ENCODE data around the gene C5AR2. TPM values are rescaled to one million over a fixed set of nuclear protein-coding genes. Genes with fewer than 3 reads are reported as not detected.
A peak's percentile ranks its signal among the peaks of the same experiment; 100 is the strongest.
"Not testable (repeated sequence)": the region's sequence is repeated elsewhere in the genome, so short reads cannot be mapped to it uniquely, and the experiment has no call there.

C5AR2 gene
- total RNA-seq, 1 experiment from 2014 or later: not detected

DNA sequence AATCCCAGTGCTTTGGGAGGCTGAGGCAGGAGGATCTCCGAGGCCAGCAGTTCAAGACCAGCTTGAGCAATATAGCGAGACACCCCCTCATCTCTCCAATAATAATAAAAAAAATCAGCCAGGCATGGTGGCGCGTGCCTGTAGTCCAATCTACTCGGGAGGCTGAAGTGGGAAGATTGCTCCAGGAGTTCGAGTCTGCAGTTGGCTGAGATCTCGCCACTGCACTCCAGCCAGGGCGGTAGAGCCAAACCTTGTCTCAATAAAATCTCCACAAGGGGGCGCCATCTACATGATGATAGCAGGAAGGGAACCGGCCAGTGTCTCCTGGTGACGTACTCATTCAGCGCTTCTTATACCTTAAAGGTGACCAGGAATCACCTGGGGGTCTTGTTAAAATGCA, 35.9 kb upstream of the C5AR2 start:
- H3K27ac ChIP-seq (ENCODE audit: insufficient read length, low read depth, low read length): no peak overlapping the region
- H2AFZ ChIP-seq (ENCODE audit: low read length): no peak overlapping the region
- no peak overlapping the region for H3K14ac ChIP-seq (ENCODE audit: insufficient read depth, low read length)
- H2BK120ac ChIP-seq (ENCODE audit: low read depth, low read length, poor library complexity, severe bottlenecking): no peak overlapping the region
- no peak overlapping the region for H3K56ac ChIP-seq (ENCODE audit: insufficient read length, low read depth, low read length)
- no peak overlapping the region for H2BK20ac ChIP-seq (ENCODE audit: low read depth, low read length, poor library complexity, severe bottlenecking)
- H3K9ac ChIP-seq (ENCODE audit: extremely low read depth, insufficient read length, low read length): no peak overlapping the region
- no CpG with 5 or more reads among the region's 12 CpGs for WGBS (ENCODE audit: extremely low coverage, insufficient read length, low lambda C conversion rate)
- Mint-ChIP-seq H3K27me3 (ENCODE audit: low read depth) (no peaks in the 10 kb centered on the region), H3K27ac (no peak overlapping the region), H3K4me3 (no peak overlapping the region), H3K9me3 (no peaks in the 10 kb centered on the region), H3K4me1 (peaks cover 0 to 6% of the 10 kb centered on the region in 2 experiments; a peak in 2 of 4 replicates), H3K36me3 (ENCODE audit: insufficient read depth in 1 of 3, low read depth in 3 of 3) (no peaks in the 10 kb centered on the region)
- H3K27me3 ChIP-seq (ENCODE audit: insufficient read depth, low read length): no peaks in the 10 kb centered on the region
- H4K20me1 ChIP-seq (ENCODE audit: control insufficient read depth, insufficient read depth, insufficient read length): no peaks in the 10 kb centered on the region
- no peaks in the 10 kb centered on the region for H3K23me2 ChIP-seq (ENCODE audit: insufficient read length, low read depth, low read length, poor library complexity, severe bottlenecking)
- no peaks in the 10 kb centered on the region for H3K79me1 ChIP-seq (ENCODE audit: insufficient read depth, low read depth, low read length, poor library complexity, severe bottlenecking)
- H3K23ac ChIP-seq (ENCODE audit: insufficient read length, low read depth, low read length): no peak overlapping the region
- no peak overlapping the region for H4K8ac ChIP-seq (replicated peaks; ENCODE audit: insufficient read length, low read depth, low read length)
- no peak overlapping the region for H2BK15ac ChIP-seq (ENCODE audit: low read depth, low read length)
- no peak overlapping the region for H3K18ac ChIP-seq (ENCODE audit: insufficient read length, low read depth, low read length)
- no peak overlapping the region for H3K4me2 ChIP-seq (ENCODE audit: insufficient read depth, insufficient read length, low read length)
- no peak overlapping the region for H2BK5ac ChIP-seq (ENCODE audit: insufficient read length, low read length)
- H3T11ph ChIP-seq (ENCODE audit: low read length): no peak overlapping the region
- no peak overlapping the region for H3K4ac ChIP-seq (ENCODE audit: low read depth, low read length)
- peak; percentile 91 for TF ChIP-seq CTCF (conservative IDR thresholded peaks at IDR 0.05)
- peak; percentile 91 for DNase-seq
- no peaks in the 10 kb centered on the region for H3K79me2 ChIP-seq (ENCODE audit: insufficient read depth, low read length)
- no peak overlapping the region for H2AK5ac ChIP-seq (ENCODE audit: insufficient read length, low read length)
- H2BK12ac ChIP-seq (ENCODE audit: insufficient read length, low read depth, low read length): no peak overlapping the region
- H4K5ac ChIP-seq (ENCODE audit: insufficient read length, low read depth, low read length): no peak overlapping the region
- H3K4me1 ChIP-seq (ENCODE audit: insufficient read depth, low read length): no peaks in the 10 kb centered on the region
- H3K9me3 ChIP-seq (ENCODE audit: control insufficient read depth, low read depth, low read length): no peaks in the 10 kb centered on the region
- no peak overlapping the region for H4K91ac ChIP-seq (ENCODE audit: insufficient read length, low read depth, low read length)

- H3K27me3 Mint-ChIP-seq (ENCODE audit: low read depth); H2AFZ ChIP-seq (ENCODE audit: low read length); H3K9ac ChIP-seq (ENCODE audit: extremely low read depth, insufficient read length, low read length); H3K79me2 ChIP-seq (ENCODE audit: insufficient read depth, low read length); H4K8ac ChIP-seq (replicated peaks; ENCODE audit: insufficient read length, low read depth, low read length); H3K4me2 ChIP-seq (ENCODE audit: insufficient read depth, insufficient read length, low read length); H3K9me3 ChIP-seq (ENCODE audit: control insufficient read depth, low read depth, low read length); H2BK15ac ChIP-seq (ENCODE audit: low read depth, low read length); H3K79me1 ChIP-seq (ENCODE audit: insufficient read depth, low read depth, low read length, poor library complexity, severe bottlenecking); H3K4me3 Mint-ChIP-seq; H3K4me1 ChIP-seq (ENCODE audit: insufficient read depth, low read length); H2BK12ac ChIP-seq (ENCODE audit: insufficient read length, low read depth, low read length); H3K14ac ChIP-seq (ENCODE audit: insufficient read depth, low read length); H3K36me3 Mint-ChIP-seq (ENCODE audit: insufficient read depth in 1 of 3, low read depth in 3 of 3); H2BK5ac ChIP-seq (ENCODE audit: insufficient read length, low read length); H3K23me2 ChIP-seq (ENCODE audit: insufficient read length, low read depth, low read length, poor library complexity, severe bottlenecking); H2AK5ac ChIP-seq (ENCODE audit: insufficient read length, low read length); H4K91ac ChIP-seq (ENCODE audit: insufficient read length, low read depth, low read length); H3K18ac ChIP-seq (ENCODE audit: insufficient read length, low read depth, low read length); H2BK20ac ChIP-seq (ENCODE audit: low read depth, low read length, poor library complexity, severe bottlenecking); H2BK120ac ChIP-seq (ENCODE audit: low read depth, low read length, poor library complexity, severe bottlenecking); H3K23ac ChIP-seq (ENCODE audit: insufficient read length, low read depth, low read length); H3K4ac ChIP-seq (ENCODE audit: low read depth, low read length); H3T11ph ChIP-seq (ENCODE audit: low read length); H4K20me1 ChIP-seq (ENCODE audit: control insufficient read depth, insufficient read depth, insufficient read length); H3K27ac Mint-ChIP-seq; H3K56ac ChIP-seq (ENCODE audit: insufficient read length, low read depth, low read length); H4K5ac ChIP-seq (ENCODE audit: insufficient read length, low read depth, low read length); H3K9me3 Mint-ChIP-seq; H3K27ac ChIP-seq (ENCODE audit: insufficient read length, low read depth, low read length); DNase-seq; H3K27me3 ChIP-seq (ENCODE audit: insufficient read depth, low read length): not testable (repeated sequence)
- peaks cover 2 to 11% of the 10 kb centered on the region in 2 experiments for H3K4me1 Mint-ChIP-seq
- no CpG with 5 or more reads among the region's 14 CpGs for WGBS (ENCODE audit: extremely low coverage, insufficient read length, low lambda C conversion rate)
Observed at GRCh38 chr19:47300867-47301266, 31.1 kb upstream of the C5AR2 start.

All from H9 (cell line).